HG02973 (cell line): Measurements from ENCODE around the gene PIH1D2.
"Not testable (repeated sequence)": the region's sequence is repeated elsewhere in the genome, so short reads cannot be mapped to it uniquely, and the experiment has no call there.

Source experiments
- ATAC-seq: cut with Tn5 transposase; IDR thresholded peaks from one replicate; pipeline ENCODE4 v1.9.1; 2021; ENCODE audit warnings: moderate library complexity; ENCODE audit not compliant: unreplicated experiment

PIH1D2 gene, protein sequence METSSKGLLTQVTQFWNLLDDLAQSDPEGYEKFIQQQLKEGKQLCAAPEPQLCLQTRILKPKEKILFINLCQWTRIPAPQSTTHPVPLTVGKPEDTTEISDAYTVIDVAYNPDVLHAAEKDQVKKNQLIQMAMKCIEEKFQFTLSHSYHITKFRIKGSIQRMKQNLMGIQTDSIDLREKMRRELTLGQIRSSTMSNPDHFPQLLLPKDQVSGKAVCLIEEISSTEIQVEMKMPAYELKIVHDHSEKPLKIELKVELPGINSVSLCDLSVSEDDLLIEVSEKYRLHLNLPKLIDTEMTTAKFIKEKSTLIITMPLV

GRCh38 chr11:112073941-112074811 lies at the start of gene PIH1D2, which contains the start of gene NKAPD1:
Gene PIH1D2 (minus strand): TSS chr11:112074017. CDS start chr11:112073174, 843 bp downstream.
Gene NKAPD1 (plus strand): TSS chr11:112074299. CDS start chr11:112075575, 1,276 bp downstream.
- ATAC-seq = peak; percentile 87

DNA sequence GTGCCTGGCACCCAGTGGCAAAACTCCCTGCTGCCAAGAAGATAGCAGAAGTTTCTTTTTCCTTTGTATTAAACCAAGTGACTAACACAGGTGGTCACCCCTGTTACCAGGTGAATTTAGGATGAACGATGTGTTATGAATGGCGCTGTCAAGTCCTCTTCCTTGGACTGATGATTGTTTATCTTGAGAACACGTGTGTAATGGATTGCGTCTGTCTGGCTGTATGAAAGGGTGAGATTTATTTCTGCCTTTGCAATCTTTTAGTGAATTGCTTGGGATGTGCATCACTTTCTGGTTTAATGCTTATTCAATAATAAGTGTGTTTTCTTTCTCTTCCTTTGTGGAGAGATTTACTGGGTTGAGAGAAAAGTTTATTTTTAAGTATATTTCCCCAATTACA lies 49.3 kb upstream of the PIH1D2 start:
- no peak for ATAC-seq

GRCh38 chr11:112121981-112122615 lies 48.3 kb upstream of the PIH1D2 start:
- no peak for ATAC-seq

- ATAC-seq = no peak
Measured at GRCh38 chr11:112118176-112118575, 44.4 kb upstream of the PIH1D2 start.

- ATAC-seq = no peak
Measured at GRCh38 chr11:112115386-112115785, 41.6 kb upstream of the PIH1D2 start.

GRCh38 chr11:112114460-112114859 lies 40.6 kb upstream of the PIH1D2 start:
- ATAC-seq = no peak

- peak; percentile 46 for ATAC-seq
Measured at GRCh38 chr11:112113539-112114457, 40.0 kb upstream of the PIH1D2 start.

- no peak for ATAC-seq
Measured at GRCh38 chr11:112106070-112106469, 32.3 kb upstream of the PIH1D2 start.

DNA sequence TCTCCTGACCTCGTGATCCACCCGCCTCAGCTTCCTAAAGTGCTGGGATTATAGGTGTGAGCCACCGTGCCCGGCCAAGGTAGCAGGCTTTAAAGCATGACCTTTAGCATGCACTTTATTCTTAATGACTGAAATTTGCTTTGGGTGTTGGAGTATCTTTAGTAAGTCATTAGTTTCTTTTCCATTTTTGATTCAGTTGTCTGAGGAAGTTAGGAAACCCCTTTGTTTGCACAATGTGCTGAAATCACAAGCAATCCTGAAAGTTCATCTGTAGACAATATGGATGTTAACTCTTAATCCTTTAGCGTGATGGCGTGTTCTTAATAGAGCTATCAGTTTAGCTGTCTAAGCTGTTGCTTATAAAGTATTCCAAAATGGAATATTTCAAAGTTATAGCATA lies 29.6 kb upstream of the PIH1D2 start:
- ATAC-seq = no peak

GRCh38 chr11:112100462-112100861 lies 26.6 kb upstream of the PIH1D2 start:
- no peak for ATAC-seq

DNA sequence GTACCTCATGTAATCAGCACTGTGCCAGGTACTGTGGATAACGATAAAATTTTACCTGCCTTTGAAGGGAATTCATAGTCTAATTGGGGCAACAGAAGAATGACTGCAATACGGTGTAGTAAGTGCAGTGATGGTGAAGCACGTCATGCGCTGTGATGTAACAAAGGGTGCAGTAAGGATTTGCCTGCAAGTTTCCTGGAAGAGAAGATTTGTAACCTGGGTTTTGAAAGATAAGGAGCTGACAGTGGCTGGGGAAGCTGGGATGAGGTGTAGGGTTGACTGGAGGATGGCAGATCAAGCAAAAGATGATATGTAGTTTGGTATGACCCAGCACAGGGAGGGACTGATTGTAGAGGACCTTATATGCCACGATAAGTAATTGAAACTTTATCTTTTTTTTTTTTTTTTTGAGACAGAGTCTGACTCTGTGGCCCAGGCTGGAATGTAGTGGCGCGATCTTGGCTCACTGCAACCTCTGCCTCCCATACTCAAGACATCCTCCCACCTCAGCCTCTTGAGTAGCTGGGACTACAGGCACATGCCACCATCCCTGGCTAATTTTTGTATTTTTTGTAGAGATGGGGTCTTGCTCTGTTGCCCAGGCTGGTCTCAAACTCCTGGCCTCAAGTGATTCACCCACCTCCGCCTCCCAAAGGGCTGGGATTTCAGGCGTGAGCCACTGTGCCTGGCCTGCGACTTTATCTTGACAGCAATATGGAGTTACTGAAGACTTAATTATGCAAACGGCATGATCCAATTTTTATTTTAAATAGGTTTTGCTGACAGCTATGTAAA lies 24.1 kb upstream of the PIH1D2 start:
- no peak for ATAC-seq

DNA sequence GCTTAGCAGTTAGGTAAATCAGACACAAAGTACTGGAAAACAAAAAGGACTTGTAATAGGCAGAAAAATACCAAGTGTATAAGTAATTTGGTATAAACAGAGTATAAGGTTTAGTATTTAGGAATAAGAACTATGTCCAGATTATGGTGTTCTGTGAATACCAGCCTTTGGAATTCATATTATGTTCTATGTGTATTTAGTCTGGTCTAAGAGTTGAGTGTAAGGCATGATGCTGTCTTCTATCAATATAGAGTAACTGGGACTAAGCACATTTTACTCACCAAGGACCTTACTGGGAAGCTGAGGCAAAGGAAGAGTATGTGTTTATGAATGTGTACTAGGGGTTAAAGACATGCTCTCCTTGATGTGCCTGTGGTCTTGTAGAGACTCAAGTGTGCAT lies 22.4 kb upstream of the PIH1D2 start:
- no peak for ATAC-seq

GRCh38 chr11:112095302-112095701 lies 21.5 kb upstream of the PIH1D2 start:
- ATAC-seq = not testable (repeated sequence)

DNA sequence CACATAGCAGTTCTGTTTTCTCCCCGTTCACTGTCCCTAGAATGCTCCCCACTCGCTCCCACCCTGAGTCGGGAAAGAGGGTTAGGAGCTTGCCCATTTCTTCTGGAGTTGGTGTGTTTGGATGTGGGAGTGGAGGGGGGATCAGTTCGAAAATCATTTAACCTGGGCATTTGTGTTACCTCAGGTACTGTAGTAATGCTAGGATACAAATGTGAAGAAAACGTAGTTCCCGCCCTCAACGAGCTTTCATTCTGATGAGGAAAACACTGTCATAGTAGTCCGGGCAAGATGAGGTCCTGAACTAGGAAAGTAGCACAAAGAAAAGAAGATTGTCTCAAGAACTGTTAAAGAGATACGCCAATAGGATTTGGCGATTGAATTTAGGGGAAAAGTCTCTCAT lies 13.4 kb upstream of the PIH1D2 start:
- ATAC-seq = no peak

DNA sequence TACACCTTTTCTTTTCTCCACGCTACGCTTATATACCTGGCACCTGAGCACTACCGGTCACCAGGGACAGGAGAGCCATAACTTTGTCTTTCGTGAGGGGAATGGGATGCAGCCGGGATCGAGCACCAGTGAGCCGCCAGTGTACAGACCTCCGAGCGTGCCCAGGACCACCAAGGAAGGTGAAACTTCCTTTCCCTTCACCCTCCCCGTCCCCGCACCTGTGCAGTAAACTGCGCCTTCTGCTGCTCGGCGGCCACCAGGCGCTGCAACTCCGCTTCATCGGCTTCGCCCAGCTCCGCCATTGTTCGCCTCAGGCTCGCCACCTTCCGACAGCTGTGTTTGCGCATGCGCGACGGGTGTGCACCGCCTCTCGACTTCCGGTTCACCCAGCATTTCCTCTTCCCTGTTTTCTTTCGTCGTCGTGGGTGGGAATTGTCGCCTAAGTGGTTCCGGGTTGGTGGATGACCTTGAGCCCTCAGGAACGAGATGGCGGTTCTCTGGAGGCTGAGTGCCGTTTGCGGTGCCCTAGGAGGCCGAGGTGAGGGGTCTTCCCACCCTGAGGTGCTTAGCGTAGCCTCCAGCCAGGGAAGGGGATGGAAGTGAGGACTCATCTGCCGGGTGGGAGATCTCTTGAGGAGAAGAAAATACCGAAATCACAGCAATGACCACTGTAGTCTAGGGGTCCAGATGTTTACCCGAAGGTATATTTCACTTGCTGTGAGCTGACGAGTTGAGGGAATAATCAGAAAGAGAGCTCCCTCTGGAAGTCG lies 12.8 kb upstream of the PIH1D2 start, which contains the start of the genes SDHD and TIMM8B:
SDHD (plus strand) TSS at position 452 of the 770 bp plus-strand sequence; CDS start at position 487, 35 bp downstream.
TIMM8B (minus strand) TSS at position 335 of the 770 bp plus-strand sequence; CDS start at position 302, 33 bp downstream.
- ATAC-seq = peak; percentile 82

- ATAC-seq = peak; percentile 37
Measured at GRCh38 chr11:112085822-112086421, 12.1 kb upstream of the PIH1D2 start.

DNA sequence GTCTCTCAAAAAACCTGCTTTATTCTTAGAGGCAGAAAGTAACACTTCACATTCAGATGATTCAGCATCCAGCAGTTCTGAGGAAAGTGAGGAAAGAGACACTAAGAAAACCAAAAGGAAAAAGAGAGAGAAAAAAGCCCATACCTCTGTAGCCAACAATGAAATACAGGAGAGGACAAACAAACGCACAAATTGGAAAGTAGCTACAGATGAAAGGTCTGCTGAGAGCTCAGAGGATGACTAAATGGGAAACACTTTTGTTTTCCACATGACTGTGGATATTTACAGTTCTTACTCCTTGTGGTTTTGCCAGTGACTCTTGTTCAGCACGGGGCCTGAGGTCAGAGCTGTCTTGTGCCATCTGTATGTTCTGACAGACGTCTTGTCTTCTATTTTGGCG lies 8.9 kb upstream of the PIH1D2 start:
- ATAC-seq = no peak

DNA sequence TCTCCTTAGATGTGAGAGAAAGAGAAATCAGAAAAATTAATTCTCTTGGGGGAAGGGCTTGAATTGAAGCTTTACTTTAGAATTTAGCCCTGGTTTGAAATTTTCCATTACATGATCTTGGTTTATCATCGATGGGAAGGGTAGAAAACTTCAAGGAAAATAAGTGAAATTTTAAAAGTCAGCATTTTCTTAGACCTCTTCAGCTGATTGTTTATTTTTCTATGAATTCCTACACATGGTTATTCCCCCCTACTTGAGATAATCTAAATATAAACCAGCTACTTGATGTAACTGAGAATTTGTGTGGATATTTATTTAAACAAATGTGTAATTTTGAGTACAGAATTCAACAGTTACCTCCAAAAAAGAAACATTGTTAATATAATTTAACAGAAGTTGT lies 10.9 kb downstream of the PIH1D2 start:
- no peak for ATAC-seq
